Tibial nerve (tissue), 4 donors: ENCODE measurements around the gene PYHIN1.

ENCODE experiments used
- EP300 ChIP-seq, 2 donors: sonication (generic); formaldehyde crosslinking; IDR thresholded peaks; one replicate each; pipeline ENCODE4 v1.6.1; 2017; ENCODE audit warnings: antibody characterized with exemption in 2 of 2, mild to moderate bottlenecking in 1 of 2
- POLR2A ChIP-seq, 2 donors: fragments of 450-650 bp; IDR thresholded peaks; one replicate each; pipeline ENCODE4 v1.6.1; 2017; ENCODE audit warnings: antibody characterized with exemption in 2 of 2, mild to moderate bottlenecking in 2 of 2, moderate library complexity in 2 of 2
- TF ChIP-seq, protein P1 (sequence below), 5 experiments: fragments of 200-600 bp in 3 of 5; fragments of 450-650 bp in 2 of 5; sonication (generic) in 3 of 5; IDR thresholded peaks; one replicate each; pipeline ENCODE4 v1.5.1; 2016 to 2019; ENCODE audit warnings: antibody characterized with exemption in 5 of 5, mild to moderate bottlenecking in 3 of 5, moderate library complexity in 2 of 5

DNA sequence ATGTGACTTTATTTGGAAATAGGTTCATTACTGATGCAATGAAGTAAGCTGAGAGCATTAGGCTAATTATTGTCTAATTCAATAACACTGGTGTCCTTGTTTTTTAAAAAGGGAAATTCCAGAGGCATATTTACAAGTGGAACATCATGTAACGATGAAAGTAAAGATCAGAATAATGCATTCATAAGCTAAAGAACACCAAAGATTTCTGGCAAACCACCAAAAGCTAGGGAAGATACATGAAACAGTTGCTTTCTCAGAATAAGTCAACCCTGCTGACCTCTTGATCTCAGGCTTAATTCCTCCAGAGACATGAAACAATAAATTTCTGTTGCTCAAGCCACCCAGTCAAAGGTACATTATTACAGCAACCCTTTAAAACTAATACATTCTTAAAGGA lies 58.1 kb downstream of the PYHIN1 start:
- TF ChIP-seq POLR2A (IDR thresholded peaks at IDR 0.05) = no peak
- TF ChIP-seq EP300 (IDR thresholded peaks at IDR 0.05) = no peak
- TF ChIP-seq, protein P1, sequence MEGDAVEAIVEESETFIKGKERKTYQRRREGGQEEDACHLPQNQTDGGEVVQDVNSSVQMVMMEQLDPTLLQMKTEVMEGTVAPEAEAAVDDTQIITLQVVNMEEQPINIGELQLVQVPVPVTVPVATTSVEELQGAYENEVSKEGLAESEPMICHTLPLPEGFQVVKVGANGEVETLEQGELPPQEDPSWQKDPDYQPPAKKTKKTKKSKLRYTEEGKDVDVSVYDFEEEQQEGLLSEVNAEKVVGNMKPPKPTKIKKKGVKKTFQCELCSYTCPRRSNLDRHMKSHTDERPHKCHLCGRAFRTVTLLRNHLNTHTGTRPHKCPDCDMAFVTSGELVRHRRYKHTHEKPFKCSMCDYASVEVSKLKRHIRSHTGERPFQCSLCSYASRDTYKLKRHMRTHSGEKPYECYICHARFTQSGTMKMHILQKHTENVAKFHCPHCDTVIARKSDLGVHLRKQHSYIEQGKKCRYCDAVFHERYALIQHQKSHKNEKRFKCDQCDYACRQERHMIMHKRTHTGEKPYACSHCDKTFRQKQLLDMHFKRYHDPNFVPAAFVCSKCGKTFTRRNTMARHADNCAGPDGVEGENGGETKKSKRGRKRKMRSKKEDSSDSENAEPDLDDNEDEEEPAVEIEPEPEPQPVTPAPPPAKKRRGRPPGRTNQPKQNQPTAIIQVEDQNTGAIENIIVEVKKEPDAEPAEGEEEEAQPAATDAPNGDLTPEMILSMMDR (IDR thresholded peaks at IDR 0.05) = no peak
